Measurements from ENCODE around the gene TM9SF2.
"Not testable (repeated sequence)": the region's sequence is repeated elsewhere in the genome, so short reads cannot be mapped to it uniquely, and the experiment has no call there.

Gene TM9SF2

GRCh38 chr13:99501184-99501847, at the start of gene TM9SF2:
Gene TM9SF2 (plus strand): TSS chr13:99501472. CDS start chr13:99501607, 135 bp downstream.
- Mint-ChIP-seq H3K27me3 (ENCODE audit: low read depth) (no peaks in the 10 kb centered on the region), H3K4me1 (peaks cover 50% of the 10 kb centered on the region), H3K27ac (peak within 1 kb of the TSS; percentile 86 to 98 (median 95)), H3K9me3 (no peaks in the 10 kb centered on the region), H3K4me3 (peak within 1 kb of the TSS; percentile 95 to 100 (median 96)), H3K36me3 (ENCODE audit: low read depth) (peaks cover 7% of the 10 kb centered on the region)
- TF ChIP-seq CTCF (IDR thresholded peaks at IDR 0.05; ENCODE audit: unreplicated experiment in 3 of 3), result no peak

GRCh38 chr13:99454518-99455183, 46.6 kb upstream of the TM9SF2 start:
- Mint-ChIP-seq H3K36me3 (ENCODE audit: low read depth) (no peaks in the 10 kb centered on the region), H3K27ac (no peak overlapping the region), H3K4me1 (peaks cover 7% of the 10 kb centered on the region), H3K27me3 (ENCODE audit: low read depth) (peaks cover 7% of the 10 kb centered on the region), H3K4me3 (no peak overlapping the region), H3K9me3 (peaks cover 7% of the 10 kb centered on the region)
- TF ChIP-seq CTCF (IDR thresholded peaks at IDR 0.05; ENCODE audit: unreplicated experiment in 3 of 3), result no peak

- H3K4me1 Mint-ChIP-seq, result no peaks in the 10 kb centered on the region
- TF ChIP-seq CTCF (IDR thresholded peaks at IDR 0.05; ENCODE audit: unreplicated experiment in 3 of 3), result no peak
- no peaks in the 10 kb centered on the region for H3K36me3 Mint-ChIP-seq (ENCODE audit: low read depth)
- H3K4me3 Mint-ChIP-seq, result no peak overlapping the region
- H3K27me3 Mint-ChIP-seq (ENCODE audit: low read depth), result peaks cover 11% of the 10 kb centered on the region
- H3K27ac Mint-ChIP-seq, result no peak overlapping the region
- peaks cover 10% of the 10 kb centered on the region for H3K9me3 Mint-ChIP-seq
Observed at GRCh38 chr13:99459099-99459850, 42.0 kb upstream of the TM9SF2 start.

- H3K4me3 Mint-ChIP-seq; H3K36me3 Mint-ChIP-seq (ENCODE audit: low read depth); H3K27ac Mint-ChIP-seq; H3K4me1 Mint-ChIP-seq; H3K9me3 Mint-ChIP-seq: not testable (repeated sequence)
- peaks cover 14% of the 10 kb centered on the region for H3K27me3 Mint-ChIP-seq (ENCODE audit: low read depth)
Observed at GRCh38 chr13:99460802-99461201, 40.5 kb upstream of the TM9SF2 start.

- TF ChIP-seq CTCF (IDR thresholded peaks at IDR 0.05; ENCODE audit: unreplicated experiment in 3 of 3), result no peak
- H3K27ac Mint-ChIP-seq, result no peak overlapping the region
- H3K4me1 Mint-ChIP-seq, result no peaks in the 10 kb centered on the region
- no peak overlapping the region for H3K4me3 Mint-ChIP-seq
- H3K36me3 Mint-ChIP-seq (ENCODE audit: low read depth), result no peaks in the 10 kb centered on the region
- peaks cover 3% of the 10 kb centered on the region for H3K9me3 Mint-ChIP-seq
- peaks cover 8% of the 10 kb centered on the region for H3K27me3 Mint-ChIP-seq (ENCODE audit: low read depth)
Observed at GRCh38 chr13:99463646-99464397, 37.5 kb upstream of the TM9SF2 start.
